ENCODE results near the gene AUP1.

DNA sequence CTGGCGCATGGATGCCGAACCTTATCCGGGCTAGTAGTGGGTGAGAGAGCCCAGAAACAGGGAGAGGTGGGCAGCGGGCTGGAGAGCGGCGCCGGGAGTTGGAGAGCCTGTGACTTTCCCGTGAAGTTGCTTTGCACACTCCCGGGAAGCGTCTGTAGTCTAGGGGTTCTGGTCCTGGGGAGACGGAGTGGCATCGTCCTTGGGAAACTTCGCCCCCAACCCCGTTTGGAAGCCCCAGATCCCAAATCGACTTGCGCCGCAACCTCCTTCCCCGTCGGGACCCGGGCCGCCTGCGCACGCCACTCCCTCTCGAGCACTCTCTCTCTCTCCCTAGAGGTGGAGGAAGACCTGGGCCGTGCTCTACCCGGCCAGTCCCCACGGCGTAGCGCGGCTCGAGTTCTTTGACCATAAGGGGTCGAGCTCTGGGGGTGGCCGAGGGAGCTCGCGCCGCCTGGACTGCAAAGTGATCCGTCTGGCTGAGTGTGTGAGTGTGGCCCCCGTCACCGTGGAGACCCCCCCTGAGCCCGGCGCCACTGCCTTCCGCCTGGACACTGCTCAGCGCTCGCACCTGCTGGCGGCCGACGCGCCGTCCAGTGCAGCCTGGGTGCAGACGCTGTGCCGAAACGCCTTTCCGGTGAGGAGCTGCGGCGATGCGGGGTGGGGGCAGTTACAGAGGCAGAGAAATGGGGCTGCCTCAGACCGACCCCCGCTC is 25.5 kb upstream of the AUP1 start:
- peak; percentile 60; the same call in 1 of the 2 replicates for TF ChIP-seq POLR2A (IDR thresholded peaks at IDR 0.05; ENCODE audit: low read depth, low read length)
- TF ChIP-seq, protein P1, sequence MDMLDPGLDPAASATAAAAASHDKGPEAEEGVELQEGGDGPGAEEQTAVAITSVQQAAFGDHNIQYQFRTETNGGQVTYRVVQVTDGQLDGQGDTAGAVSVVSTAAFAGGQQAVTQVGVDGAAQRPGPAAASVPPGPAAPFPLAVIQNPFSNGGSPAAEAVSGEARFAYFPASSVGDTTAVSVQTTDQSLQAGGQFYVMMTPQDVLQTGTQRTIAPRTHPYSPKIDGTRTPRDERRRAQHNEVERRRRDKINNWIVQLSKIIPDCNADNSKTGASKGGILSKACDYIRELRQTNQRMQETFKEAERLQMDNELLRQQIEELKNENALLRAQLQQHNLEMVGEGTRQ (IDR thresholded peaks at IDR 0.05; ENCODE audit: borderline replicate concordance, low read depth, low read length) = no peak

Data from GM12878 (cell line).